Measurements from ENCODE around the gene DNAJC8. TPM values are rescaled to one million over a fixed set of nuclear protein-coding genes. Genes with fewer than 3 reads are reported as not detected.

Gene DNAJC8
- total and polyA plus RNA-seq, 2 of the 8 experiments (the other 6 are each of a cell fraction or from before 2014, with no cell fraction given): 116 to 134 TPM

DNA sequence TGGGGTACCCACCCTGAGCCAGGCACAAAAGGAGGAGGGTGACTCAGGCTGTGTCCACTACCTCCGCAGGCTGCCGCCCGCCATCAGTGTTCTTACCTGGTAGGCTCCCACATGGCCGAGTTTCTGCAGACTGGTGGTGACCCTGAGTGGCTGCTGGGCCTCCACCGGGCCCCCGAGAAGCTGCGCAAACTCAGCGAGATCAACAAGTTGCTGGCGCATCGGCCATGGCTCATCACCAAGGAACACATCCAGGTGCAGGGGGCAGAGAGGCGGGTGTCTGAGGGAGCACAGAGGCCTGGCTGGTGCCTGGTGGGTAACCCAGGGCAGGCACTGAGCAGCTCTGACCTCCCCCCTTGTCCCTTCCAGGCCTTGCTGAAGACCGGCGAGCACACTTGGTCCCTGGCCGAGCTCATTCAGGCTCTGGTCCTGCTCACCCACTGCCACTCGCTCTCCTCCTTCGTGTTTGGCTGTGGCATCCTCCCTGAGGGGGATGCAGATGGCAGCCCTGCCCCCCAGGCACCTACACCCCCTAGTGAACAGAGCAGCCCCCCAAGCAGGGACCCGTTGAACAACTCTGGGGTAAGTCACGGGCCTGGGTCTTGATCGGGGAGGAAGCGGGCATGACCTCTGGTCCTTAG lies 39.5 kb upstream of the DNAJC8 start (continued):
- TF ChIP-seq, protein P1, sequence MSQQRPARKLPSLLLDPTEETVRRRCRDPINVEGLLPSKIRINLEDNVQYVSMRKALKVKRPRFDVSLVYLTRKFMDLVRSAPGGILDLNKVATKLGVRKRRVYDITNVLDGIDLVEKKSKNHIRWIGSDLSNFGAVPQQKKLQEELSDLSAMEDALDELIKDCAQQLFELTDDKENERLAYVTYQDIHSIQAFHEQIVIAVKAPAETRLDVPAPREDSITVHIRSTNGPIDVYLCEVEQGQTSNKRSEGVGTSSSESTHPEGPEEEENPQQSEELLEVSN (IDR thresholded peaks at IDR 0.05): no peak
- TF ChIP-seq RXRA (IDR thresholded peaks at IDR 0.05; ENCODE audit: insufficient read depth, low read depth, low read length): no peak
